ENCODE data around the gene RALGPS1.

The RALGPS1 gene

GRCh38 chr9:127197861-127198430 lies 283.4 kb downstream of the RALGPS1 start (continued):
- no peak for TF ChIP-seq ZNF280D (tag by site-specific recombination; IDR thresholded peaks at IDR 0.05)
- no peak for TF ChIP-seq ZNF670 (tag by site-specific recombination; IDR thresholded peaks at IDR 0.05; ENCODE audit: low read depth)

GRCh38 chr9:127198587-127198986 lies 284.0 kb downstream of the RALGPS1 start:
- Histone ChIP-seq H3K27ac (ENCODE audit: extremely low read depth, low read depth, low read length) (no peak overlapping the region), H3K4me1 (ENCODE audit: control insufficient read depth, insufficient read depth, low read length) (no peaks in the 10 kb centered on the region), H3K36me3 (ENCODE audit: control insufficient read depth in 2 of 2, insufficient read depth in 1 of 2, low read length in 2 of 2) (peaks cover 0 to 4% of the 10 kb centered on the region in 2 experiments; a peak in 1 of 3 replicates), H3K4me3 (ENCODE audit: low read depth, low read length) (no peak overlapping the region), H3K9me3 (ENCODE audit: control insufficient read depth, insufficient read depth, low read depth, low read length) (no peaks in the 10 kb centered on the region)
- ChIA-PET POLR2A (no interaction called here), CTCF (interaction anchor here (0.5 to 9.8 kb wide), 31 partner anchors 11 to 587 kb away, joined by 3 to 188 read pairs (median 4); partner anchors contain the start of gene ANGPTL2)
- TF ChIP-seq ZNF596 (tag by site-specific recombination; IDR thresholded peaks at IDR 0.05) (no peak), ZBTB49 (tag by site-specific recombination; IDR thresholded peaks at IDR 0.05; ENCODE audit: low read depth) (no peak), TCF7L2 (IDR thresholded peaks at IDR 0.05; ENCODE audit: borderline replicate concordance, low read depth, low read length) (no peak), KLF10 (tag by site-specific recombination; IDR thresholded peaks at IDR 0.05) (no peak), EGR2 (tag by site-specific recombination; IDR thresholded peaks at IDR 0.05; ENCODE audit: low read depth) (no peak), ZBTB1 (tag by site-specific recombination; IDR thresholded peaks at IDR 0.05) (no peak), ZBTB11 (tag by site-specific recombination; conservative IDR thresholded peaks at IDR 0.05; ENCODE audit: low read depth) (no peak), ZNF621 (tag by site-specific recombination; IDR thresholded peaks at IDR 0.05) (no peak), ZNF174 (tag by site-specific recombination; IDR thresholded peaks at IDR 0.05) (no peak), ZNF544 (tag by site-specific recombination; IDR thresholded peaks at IDR 0.05) (no peak), TSHZ1 (tag by site-specific recombination; IDR thresholded peaks at IDR 0.05; ENCODE audit: borderline replicate concordance) (no peak), ZNF248 (tag by site-specific recombination; IDR thresholded peaks at IDR 0.05) (no peak), PRDM2 (tag by site-specific recombination; IDR thresholded peaks at IDR 0.05; ENCODE audit: borderline replicate concordance) (no peak), ZNF785 (tag by site-specific recombination; IDR thresholded peaks at IDR 0.05) (no peak)
